GM21737 (cell line): ENCODE results near the gene SETD1B.

Experiments
- ATAC-seq: cut with Tn5 transposase; IDR thresholded peaks from one replicate; pipeline ENCODE4 v1.9.1; 2021; ENCODE audit warnings: mild to moderate bottlenecking, moderate library complexity; ENCODE audit not compliant: unreplicated experiment

SETD1B gene

DNA sequence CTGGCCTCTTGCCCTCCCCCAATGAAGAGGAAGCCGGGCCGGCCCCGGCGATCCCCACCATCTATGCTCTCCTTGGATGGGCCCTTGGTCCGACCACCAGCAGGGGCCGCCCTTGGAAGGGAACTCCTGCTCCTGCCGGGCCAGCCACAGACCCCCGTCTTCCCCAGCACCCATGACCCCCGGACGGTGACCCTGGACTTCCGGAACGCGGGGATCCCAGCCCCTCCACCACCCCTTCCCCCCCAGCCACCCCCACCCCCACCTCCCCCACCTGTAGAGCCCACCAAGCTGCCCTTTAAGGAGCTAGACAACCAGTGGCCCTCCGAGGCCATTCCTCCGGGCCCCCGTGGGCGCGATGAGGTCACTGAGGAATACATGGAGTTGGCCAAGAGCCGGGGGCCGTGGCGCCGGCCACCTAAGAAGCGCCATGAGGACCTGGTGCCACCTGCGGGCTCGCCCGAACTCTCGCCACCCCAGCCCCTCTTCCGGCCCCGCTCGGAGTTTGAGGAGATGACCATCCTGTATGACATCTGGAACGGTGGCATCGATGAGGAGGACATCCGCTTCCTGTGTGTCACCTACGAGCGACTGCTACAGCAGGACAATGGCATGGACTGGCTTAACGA is 19.4 kb downstream of the SETD1B start:
- no peak for ATAC-seq

DNA sequence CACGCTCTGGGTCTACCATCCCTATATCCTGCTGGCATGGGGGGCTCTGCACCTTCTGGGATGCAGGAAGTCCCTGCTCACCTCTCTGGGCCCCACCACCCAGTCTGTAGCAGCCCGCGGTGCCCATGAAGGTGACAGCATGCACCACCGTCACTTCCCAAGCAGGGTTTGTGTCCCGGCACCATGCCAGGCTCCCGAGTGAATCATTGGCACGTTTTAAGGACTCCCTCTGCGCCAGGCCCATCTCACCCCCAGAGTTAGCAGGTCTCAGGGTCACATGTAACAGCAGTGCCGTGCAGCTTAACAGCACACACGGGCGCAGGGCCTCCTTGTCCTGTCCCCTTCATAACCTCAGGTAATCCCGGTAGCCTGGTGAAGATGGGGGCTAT is 19.9 kb downstream of the SETD1B start:
- ATAC-seq, result no peak

DNA sequence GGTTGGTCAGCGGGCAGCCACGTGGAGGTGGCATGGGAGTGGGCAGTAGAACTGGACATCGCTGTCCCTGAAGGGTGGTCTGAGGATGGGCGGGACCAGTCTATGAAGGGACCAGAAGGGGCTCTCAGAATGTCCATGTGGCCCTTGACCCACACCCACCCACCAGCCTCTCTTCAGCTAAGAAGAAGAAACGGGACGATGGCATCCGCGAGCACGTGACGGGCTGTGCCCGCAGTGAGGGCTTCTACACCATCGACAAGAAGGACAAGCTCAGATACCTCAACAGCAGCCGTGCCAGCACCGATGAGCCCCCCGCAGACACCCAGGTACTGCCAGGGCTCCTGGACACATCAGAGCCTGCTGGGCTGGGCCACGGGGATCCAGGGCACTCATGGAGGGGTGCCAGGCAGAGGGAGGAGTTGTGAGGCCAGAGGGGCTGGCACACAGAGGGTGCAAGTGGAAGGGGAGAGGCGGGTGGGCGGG is 21.3 kb downstream of the SETD1B start:
- no peak for ATAC-seq

DNA sequence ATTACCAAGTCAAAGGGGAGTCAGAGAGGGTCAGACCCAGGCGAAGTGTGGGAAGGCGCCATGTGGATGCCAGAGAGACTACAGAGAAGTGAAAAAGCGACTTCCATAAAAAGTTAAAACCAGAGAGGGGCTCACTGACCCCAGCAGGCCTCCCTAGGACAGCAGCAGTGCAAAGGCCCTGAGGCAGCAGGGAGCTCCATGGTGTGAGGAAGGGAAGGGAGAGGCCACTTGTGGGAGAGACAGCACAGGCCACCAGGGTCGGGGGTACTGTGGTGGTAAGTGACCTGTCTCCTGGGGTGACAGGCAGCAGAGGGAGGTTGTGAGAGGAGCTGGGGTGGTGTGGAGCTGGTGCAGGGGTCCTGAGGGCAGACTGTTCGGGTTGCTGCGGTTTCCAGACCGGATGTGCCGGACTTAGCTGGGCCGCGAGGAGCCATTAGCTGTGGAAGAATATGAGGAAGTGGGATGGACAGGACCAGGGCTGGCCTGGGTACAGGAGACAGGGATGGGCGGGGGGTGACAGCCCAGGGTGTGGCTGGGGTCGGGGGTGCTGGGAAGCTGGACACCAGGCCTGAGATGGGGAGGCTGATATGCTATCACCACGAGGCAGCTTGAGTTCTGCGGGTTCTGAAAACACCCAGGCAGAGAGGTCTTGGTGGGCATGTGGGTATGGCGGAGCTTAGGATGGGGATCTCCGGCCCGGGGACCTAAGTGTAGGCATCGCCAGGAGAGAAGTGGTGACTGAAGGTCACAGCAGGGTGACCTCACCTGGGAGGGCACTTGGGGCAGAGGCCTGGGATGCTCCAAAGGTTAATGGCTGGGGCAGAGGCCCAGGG is 22.7 kb downstream of the SETD1B start:
- no peak for ATAC-seq

DNA sequence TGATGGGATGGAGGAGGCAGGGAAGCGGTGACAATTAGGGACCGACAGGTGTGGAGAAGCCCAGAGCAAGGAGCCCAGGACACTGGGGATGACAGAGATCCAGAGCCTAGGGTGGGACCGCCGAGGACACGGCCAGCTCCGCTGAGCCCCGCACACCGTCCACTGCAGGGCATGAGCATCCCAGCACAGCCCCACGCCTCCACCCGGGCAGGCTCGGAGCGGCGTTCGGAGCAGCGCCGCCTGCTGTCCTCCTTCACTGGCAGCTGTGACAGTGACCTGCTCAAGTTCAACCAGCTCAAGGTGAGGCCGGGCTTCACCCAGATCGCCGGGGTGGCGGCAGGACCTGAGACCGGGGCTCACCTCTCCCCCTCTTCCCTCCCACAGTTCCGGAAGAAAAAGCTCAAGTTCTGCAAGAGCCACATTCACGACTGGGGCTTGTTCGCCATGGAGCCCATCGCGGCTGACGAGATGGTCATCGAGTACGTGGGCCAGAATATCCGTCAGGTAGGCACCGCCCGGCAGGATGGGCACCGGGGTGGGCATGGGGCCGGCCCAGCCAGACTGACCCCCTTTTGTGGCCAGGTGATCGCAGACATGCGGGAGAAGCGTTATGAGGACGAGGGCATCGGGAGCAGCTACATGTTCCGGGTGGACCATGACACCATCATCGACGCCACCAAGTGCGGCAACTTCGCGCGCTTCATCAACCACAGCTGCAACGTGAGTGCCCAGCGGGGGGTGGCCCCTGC is 23.7 kb downstream of the SETD1B start:
- no peak for ATAC-seq

DNA sequence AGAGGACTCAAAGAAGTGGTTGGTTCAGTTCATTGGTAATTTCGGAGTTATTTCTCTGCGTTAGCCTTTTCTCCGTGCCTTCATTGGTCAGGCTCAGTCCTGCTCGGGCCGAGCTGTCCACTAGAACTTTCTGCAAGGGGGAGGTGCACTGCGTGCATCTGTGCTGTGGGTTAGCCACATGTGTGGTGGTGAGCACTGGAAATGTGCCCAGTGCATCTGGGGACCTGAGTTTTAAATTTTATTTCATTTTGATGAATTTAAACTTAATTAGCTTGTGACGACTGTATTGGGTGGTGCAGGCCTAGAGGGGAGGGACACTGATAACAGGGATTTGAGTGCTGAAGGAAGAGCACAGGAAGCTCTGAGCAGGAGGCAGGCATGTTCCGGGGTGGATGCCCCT is 24.5 kb downstream of the SETD1B start:
- no peak for ATAC-seq

DNA sequence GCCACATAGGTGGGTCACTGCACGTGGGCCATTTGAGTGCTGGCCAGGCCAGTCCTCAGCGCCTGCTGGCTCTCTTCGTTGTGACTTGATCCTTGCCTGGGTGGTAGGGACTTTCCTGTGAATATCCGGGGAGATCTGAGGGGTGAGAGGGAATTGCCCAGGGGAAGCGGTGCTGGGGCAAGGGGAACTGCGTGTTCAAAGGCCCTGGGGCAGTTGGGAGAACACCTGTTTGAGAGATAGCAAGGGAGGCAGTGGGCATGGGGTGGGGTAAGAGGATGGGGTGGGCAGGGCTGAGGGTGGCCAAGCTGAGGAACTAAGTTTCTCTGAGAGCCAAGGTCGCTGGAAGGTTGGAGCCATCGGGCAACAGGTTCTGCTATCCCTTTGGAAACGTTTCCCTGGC is 25.0 kb downstream of the SETD1B start:
- no peak for ATAC-seq

DNA sequence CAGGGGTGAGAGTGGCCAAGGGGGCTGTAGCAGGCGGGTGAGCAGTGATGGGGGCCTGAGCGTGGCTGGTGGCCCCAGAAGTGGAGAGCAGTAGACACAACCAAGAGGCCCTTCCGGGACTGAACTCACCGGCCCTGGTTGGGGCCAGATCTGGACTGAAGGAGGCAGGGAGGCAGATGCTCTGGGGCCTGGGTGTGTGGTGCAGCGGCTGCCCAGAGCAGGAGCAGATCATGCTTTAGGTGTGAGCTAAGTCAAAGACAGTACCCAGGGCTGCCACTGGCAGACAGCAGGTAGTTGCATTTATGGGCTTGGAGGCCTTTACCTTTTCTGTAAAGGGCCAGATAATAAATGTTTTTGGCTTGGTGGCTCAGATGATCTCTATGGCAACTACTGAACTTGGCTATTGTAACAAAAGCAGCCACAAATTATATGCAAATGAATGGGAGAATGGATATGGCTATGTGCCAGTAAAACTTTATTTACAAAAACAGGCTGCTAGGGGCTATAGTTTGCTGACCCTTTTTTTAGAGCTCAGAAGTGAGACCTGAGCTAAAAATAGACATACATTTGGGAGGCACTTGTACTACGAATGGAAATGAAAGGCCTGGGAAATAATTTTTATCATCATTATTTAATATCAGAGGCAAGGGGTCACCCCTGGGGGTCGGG is 25.6 kb downstream of the SETD1B start:
- no peak for ATAC-seq

DNA sequence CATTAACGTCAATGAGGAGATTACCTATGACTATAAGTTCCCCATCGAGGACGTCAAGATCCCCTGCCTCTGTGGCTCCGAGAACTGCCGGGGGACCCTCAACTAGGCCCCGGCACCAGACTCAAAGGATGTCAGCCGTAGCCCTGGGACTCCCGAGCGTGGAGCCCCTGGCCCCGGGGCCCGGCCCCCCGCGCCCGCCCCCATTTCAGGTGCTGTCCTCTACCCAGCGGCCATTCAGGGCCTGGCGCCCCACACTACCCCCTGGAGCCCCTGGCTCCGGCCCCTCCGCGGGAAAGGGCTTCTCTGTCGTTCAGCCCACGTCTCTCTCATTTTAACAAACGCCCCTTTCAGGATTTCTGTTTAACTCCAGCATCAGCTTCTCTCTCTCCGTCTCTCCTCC is 26.3 kb downstream of the SETD1B start:
- ATAC-seq, result no peak

DNA sequence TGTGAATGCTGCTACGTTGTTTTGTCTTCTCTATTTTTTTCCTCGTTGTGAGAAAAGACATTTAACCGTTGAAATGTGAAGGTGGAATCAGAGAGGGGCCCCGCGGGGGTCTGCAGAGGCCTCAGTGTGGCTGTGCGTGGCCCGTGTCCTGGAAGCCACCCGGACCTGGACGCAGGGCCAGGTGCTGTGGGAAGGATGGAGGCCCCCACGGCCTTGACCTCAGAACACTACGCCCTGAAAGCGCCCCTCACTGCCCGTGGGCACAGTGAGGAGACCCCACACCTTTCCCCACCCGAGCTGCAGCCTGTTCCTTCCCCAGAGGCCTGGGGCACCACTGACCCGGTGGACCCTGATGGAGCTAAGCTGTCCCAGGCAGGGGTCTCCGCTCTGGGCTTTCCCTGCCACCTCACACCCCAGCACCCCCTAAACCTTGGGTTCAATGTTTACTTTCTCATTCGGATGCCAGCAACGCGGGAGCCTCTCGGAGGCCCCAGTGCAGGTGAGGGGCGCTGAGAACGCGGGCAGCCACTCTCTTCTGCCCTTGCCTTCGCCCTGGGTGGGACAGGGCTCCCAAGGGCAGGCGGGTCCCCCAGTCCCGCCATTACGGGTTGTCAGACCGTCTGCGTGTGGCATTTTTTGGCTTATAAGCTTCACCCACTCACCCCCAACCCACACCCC is 26.9 kb downstream of the SETD1B start:
- ATAC-seq, result no peak

DNA sequence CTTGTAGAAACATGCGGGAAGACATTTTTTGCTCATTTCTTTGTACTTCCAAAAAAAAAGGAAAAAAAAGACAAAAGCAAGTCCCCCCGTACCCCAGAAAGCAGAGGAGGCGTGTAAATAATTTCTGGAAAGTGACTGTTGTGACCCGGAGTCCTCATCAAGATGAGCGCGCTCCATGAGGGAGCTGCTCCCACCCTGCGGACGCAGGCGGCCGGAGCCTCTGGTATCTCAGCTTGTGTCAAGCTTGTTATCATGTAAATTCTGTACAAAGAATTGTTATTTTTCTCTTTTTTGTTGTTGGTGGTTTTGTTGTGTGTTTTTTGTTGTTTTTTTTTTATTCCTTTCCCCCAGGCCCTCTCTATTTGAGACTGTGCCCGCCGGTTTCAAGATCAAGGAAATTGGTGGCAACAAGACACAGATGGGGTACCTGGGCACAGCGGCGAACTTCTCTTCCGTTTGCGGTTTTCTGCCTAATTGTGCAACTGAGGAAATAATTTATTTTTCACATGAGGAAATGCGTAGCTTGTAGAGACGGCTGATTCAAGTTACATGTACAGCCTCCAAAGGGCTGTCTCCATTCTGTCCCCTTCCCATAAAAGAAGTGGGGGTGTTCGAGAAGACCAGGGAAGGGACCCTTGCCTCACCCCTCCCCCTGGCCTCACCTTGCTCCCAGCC is 27.9 kb downstream of the SETD1B start:
- ATAC-seq, result no peak

DNA sequence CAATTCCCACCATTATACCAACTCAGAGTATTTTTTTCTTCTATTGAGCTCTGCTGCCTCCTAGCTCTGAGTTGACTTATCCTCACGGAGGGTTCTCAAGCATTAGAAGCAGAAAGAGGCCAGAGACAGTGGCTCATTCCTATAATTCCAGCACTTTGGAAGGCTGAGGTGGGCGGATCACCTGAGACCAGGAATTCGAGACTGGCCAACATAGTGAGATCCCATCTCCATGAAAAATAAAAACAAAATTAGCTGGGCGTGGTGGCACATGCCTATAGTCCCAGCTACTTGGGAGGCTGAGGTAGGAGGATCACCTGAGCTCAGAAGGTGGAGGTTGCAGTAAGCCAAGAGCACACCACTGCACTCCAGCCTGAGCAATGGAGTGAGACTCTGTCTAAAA is 33.9 kb downstream of the SETD1B start:
- no peak for ATAC-seq

DNA sequence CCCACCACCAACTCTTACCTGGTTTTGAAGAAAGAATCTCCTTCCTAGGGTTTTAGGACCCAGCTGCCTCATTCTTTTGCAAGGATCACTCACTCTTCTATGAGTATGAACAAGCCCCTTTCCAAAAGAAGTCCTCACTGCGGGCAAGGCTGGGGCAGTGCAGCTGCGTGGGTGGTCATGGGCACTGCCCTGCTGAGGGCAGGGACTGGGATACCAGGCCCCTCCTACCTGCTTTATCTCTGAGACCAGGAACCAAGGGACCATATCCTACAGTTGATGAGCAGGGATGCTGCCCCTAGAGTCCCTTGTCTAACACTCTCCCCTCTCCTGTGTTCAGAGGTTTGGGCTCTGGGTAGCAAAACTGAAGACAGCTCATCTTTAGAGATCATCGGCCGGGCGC is 34.3 kb downstream of the SETD1B start:
- ATAC-seq, result no peak

DNA sequence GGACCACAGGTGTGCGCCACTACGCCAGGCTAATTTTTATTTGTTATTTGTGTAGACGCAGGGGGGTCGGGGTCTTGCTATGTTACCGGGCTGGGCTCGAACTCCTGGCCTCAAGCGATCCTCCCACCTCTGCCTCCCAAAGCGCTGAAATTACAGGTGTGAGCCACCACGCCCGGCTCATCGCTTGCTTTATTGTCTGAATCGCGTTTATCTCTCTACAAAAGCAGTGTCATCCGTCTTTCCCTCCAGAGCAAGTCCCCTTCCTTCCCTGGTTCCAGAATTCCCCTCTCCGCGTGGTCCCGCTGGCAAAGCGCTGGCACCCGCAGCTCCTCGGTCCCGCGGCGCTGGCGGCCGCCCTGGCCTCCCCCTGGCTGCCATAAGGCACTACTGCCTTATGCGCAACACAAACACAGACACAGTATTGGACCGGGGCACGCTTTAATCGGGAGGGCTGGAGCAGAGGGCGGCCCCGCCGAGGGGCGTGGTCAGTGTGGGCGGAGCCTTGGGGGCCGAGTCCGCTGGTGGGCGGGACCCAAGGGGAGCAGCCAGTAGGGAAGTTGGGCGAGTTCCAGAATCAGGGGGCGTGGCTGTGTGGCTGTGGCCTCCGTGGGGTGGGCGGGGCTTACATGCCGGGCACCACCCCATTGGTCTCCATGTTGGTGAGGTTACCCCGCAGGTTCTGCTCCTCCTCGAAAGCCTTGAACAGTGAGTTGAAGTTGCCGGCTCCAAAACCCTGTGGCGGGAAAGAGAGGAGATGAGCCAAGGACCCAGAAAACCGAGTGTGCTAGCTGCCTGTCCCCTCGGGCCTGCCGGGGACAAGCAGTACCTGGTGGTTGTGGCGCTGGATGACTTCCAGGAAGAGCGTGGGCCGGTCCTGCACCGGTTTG is 35.5 kb downstream of the SETD1B start:
- peak; percentile 97 for ATAC-seq

DNA sequence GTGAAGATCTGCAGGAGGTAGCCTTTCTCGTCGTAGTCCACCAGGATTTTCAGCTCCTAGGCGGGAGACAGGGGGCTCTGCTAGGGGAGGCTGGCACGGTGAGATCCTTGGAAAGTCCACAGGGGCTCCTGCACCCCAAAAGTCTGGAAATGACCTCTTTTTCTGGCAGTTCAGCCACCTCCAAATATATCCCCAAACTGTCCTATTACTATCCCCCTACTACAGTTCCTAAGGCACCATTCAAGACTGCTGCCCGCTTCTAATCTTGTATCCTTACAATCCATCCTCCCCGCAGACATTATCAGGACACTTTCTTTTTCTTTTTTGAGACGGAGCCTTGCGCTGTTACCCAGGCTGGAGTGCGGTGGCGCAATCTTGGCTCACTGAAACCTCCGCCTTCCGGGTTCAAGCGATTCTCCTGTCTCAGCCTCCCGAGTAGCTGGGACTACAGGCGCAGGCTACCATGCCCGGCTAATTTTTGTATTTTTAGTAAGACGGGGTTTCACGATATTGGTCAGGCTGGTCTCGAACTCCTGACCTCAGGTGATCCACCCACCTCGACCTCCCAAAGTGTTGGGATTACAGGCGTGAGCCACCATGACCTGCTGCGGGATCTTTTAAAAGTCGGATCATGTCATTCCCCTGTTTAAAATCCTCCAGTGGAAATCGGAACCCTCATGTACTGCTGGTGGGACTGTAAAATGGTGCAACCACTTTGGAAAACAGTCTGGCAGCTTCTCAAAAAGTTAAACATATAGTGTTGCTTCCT is 36.4 kb downstream of the SETD1B start:
- no peak for ATAC-seq

DNA sequence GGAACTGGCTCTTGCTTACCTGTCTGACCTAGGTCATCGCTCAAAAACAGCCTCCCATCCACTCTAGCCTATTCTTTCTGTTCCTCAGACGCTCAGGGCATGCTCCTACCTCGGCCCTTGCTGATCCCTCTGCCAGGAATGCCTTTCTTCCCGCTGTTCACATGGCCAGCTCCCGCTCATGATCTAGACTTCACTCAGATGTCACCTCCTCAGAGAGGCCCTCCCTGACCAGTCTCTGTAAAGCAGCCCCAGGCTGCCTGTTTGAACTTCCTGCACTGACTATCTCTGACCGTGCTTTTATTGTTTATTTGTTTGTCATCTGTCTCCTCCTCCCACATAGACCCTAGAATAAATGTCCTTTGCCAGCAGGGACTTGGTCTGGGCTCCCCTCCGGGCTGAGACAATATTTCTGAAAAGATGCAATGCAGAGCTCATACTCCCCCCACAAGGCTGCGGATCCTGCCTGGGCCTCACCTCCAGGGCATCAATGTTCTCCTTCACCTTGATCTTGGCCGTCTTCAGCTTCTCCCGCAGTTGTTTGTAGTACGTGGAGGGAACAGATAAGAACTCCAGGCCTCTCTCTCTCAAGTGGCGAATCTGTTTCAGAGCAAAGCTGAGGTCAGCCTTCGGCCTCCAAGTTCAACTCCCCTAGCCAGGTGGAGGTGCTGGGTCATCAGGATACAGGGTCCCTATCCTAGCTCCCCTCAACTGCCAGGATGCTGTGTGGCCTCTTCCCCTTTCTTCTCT is 39.6 kb downstream of the SETD1B start:
- ATAC-seq, result no peak

DNA sequence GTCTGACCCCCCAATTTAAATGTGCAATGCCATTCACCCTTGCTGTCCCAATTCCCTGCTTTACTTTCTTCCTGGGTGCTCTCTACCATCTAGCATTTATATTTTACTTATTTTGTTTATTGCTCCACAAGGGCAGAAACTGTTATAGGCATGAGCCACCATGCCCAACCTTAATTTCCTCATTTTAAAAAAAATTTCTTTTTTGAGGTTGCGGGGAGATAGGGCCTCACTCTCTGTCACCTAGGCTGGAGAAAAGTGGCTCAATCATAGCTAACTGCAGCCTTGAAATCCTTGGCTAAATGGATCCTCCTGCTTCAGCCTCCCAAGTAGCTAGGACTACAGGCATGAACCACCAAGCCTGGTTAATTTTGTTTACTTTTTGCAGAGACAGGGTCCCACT is 41.9 kb downstream of the SETD1B start:
- ATAC-seq, result no peak

DNA sequence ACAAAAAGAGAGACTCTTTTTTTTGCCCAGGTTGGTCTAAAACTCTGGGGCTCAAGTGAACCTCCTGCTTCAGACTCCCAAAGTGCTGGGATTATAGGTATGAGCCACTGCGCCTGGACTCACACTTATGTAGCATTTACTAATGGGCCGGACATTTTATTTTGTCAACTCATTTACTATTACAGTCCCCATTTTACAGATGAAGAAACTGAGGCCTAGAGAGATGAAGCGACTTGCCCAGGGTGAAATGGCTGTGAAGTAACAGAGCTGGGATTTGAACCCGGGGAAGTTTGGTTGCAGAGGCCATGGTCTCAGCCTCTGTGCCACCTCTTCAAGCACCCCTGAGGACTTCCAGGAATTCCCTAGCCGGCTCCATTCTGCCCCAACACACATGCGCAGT is 45.4 kb downstream of the SETD1B start:
- no peak for ATAC-seq
